Loucy (cell line): ENCODE results near the gene WDR7.

Source experiments
- H2AFZ ChIP-seq: fragments of 200-600 bp; sonication (generic); 2 replicates; pipeline ENCODE4 v1.6.0; 2016; ENCODE audit warnings: antibody characterized with exemption, mild to moderate bottlenecking, low read length, moderate library complexity
- H3F3A ChIP-seq: fragments of 200-600 bp; 2 replicates; pipeline ENCODE4 v1.6.0; 2016; ENCODE audit warnings: antibody characterized with exemption, low read depth, mild to moderate bottlenecking
- H3K27me3 ChIP-seq: fragments of 200-600 bp; sonication (generic); 2 replicates; pipeline ENCODE4 v1.6.1; 2014; ENCODE audit warnings: low read length, mild to moderate bottlenecking; ENCODE audit not compliant: insufficient read depth, poor library complexity, severe bottlenecking
- H3K36me3 ChIP-seq: fragments of 200-600 bp; sonication (generic); 2 replicates; pipeline ENCODE4 v1.6.1; 2016; ENCODE audit warnings: low read length; ENCODE audit not compliant: insufficient read depth
- H3K4me1 ChIP-seq: fragments of 200-600 bp; sonication (generic); 2 replicates; pipeline ENCODE4 v1.5.1; 2014; ENCODE audit warnings: low read length, mild to moderate bottlenecking; ENCODE audit not compliant: insufficient read depth, poor library complexity, severe bottlenecking
- H3K4me2 ChIP-seq: fragments of 200-600 bp; sonication (generic); 2 replicates; pipeline ENCODE4 v1.6.0; 2014; ENCODE audit warnings: antibody characterized with exemption, low read length, low read depth, mild to moderate bottlenecking; ENCODE audit not compliant: poor library complexity, severe bottlenecking
- H3K4me3 ChIP-seq: fragments of 200-600 bp; sonication (generic); 2 replicates; pipeline ENCODE4 v1.5.1; 2014; ENCODE audit warnings: low read length, mild to moderate bottlenecking, mixed read lengths; ENCODE audit not compliant: poor library complexity, severe bottlenecking
- H3K79me2 ChIP-seq: fragments of 200-600 bp; sonication (generic); 2 replicates; pipeline ENCODE4 v1.6.1; 2014; ENCODE audit warnings: low read length; ENCODE audit not compliant: insufficient read depth
- H3K9ac ChIP-seq: fragments of 200-600 bp; sonication (generic); 2 replicates; pipeline ENCODE4 v1.6.0; 2014; ENCODE audit warnings: mild to moderate bottlenecking, low read depth, low read length, moderate library complexity; ENCODE audit not compliant: poor library complexity, severe bottlenecking
- H3K9me2 ChIP-seq: fragments of 200-600 bp; sonication (generic); replicated peaks from 2 replicates; pipeline ENCODE4 v1.6.1; 2016; ENCODE audit warnings: low read depth, low read length, mixed read lengths
- H3K9me3 ChIP-seq: fragments of 200-600 bp; sonication (generic); 2 replicates; pipeline ENCODE4 v1.6.1; 2014; ENCODE audit warnings: mild to moderate bottlenecking, antibody characterized with exemption, low read length, low read depth; ENCODE audit not compliant: insufficient read depth
- H4K20me1 ChIP-seq: fragments of 200-600 bp; sonication (generic); 2 replicates; pipeline ENCODE4 v1.6.0; 2014; ENCODE audit warnings: antibody characterized with exemption, low read length, mild to moderate bottlenecking; ENCODE audit not compliant: insufficient read depth, poor library complexity, severe bottlenecking
- EZH2phosphoT487 ChIP-seq: fragments of 200-600 bp; IDR thresholded peaks from 2 replicates; pipeline ENCODE4 v1.6.1; 2018; ENCODE audit warnings: antibody characterized with exemption, mild to moderate bottlenecking, moderate library complexity, borderline replicate concordance
- TF ChIP-seq, protein P1 (sequence below): fragments of 200-600 bp; sonication (generic); conservative IDR thresholded peaks from 2 replicates; pipeline ENCODE4 v1.5.1; 2014; ENCODE audit warnings: mild to moderate bottlenecking, antibody characterized with exemption, low read length

The WDR7 gene

DNA sequence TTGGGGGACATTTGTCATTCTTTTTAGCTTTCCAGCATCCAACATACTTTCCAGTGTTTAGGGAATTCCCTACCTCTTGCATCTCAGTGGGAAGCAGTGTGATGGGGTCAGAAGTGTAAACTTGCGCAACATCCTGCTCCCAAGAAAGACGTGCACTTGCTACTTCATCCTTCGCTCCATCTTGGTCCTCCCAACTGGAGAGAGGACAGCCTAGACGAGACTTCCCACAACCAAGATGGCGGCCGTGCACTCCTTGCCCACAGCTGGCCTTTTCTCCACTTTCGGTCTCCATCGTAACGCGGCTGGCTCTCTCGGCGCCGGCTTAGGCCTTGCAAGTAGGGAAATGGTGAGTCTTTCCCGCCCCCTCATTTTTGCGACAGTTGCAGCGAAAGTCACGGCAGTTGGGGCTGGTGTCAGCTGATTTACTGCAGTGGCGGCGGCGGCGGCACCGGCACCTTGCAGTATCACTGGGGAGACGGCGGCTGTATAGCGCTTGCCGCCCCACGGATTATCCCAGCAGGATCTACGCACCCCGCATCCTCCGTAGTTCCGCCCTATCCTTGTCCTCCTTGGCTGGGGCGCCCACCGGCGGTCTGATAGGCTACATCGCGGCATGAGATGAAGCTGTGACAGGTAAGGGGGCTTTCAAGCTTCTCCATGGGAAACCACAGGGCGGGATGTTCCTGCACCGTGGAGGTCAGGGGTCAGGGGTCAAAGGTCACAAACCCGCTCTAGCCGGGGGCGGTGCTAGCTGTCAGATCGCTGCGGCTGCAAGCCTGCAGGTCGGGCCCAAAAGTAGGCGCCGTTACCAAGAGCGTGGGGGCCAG, at the start of gene WDR7:
WDR7 (plus strand) TSS at position 416 of the 827 bp plus-strand sequence. CDS start 21,157 bp downstream, outside the sequence.
- H3K79me2 ChIP-seq: peaks cover 26% of the 10 kb centered on the region
- peak within 1 kb of the TSS; percentile 95 for H2AFZ ChIP-seq
- no peaks in the 10 kb centered on the region for H3K9me2 ChIP-seq
- H3K9ac ChIP-seq: peak within 1 kb of the TSS; percentile 85
- peaks cover 56% of the 10 kb centered on the region for H3K4me1 ChIP-seq
- peak within 1 kb of the TSS; percentile 78 for H3K4me3 ChIP-seq
- no peaks in the 10 kb centered on the region for H3K27me3 ChIP-seq
- H3K4me2 ChIP-seq: peak within 1 kb of the TSS; percentile 98
- no peaks in the 10 kb centered on the region for H3F3A ChIP-seq
- H4K20me1 ChIP-seq: peaks cover 3% of the 10 kb centered on the region
- TF ChIP-seq, protein P1, sequence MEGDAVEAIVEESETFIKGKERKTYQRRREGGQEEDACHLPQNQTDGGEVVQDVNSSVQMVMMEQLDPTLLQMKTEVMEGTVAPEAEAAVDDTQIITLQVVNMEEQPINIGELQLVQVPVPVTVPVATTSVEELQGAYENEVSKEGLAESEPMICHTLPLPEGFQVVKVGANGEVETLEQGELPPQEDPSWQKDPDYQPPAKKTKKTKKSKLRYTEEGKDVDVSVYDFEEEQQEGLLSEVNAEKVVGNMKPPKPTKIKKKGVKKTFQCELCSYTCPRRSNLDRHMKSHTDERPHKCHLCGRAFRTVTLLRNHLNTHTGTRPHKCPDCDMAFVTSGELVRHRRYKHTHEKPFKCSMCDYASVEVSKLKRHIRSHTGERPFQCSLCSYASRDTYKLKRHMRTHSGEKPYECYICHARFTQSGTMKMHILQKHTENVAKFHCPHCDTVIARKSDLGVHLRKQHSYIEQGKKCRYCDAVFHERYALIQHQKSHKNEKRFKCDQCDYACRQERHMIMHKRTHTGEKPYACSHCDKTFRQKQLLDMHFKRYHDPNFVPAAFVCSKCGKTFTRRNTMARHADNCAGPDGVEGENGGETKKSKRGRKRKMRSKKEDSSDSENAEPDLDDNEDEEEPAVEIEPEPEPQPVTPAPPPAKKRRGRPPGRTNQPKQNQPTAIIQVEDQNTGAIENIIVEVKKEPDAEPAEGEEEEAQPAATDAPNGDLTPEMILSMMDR: no peak
- no peak for TF ChIP-seq EZH2phosphoT487
- H3K36me3 ChIP-seq: no peaks in the 10 kb centered on the region
- no peaks in the 10 kb centered on the region for H3K9me3 ChIP-seq

DNA sequence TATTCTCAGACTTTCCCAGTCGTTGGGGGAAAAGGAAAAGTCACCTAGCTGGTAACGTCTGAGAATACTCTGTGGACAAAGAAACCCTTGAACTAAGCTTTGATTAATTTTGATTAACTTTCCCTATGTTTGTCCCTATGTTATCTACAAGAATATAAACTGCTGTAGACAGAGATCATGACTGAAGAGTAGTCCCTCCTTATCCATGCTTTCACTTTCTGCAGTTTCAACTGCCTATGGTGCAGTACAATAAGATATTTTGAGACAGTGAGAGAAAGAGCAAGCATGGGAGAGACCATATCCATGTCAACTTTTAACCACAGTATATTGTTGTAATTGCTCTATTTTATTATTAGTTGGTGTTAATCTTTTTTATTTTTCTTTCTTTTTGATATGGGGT, 44.5 kb upstream of the WDR7 start:
- H4K20me1 ChIP-seq: no peaks in the 10 kb centered on the region
- no peak overlapping the region for H3K9ac ChIP-seq
- no peaks in the 10 kb centered on the region for H3F3A ChIP-seq
- no peaks in the 10 kb centered on the region for H3K4me1 ChIP-seq
- no peaks in the 10 kb centered on the region for H3K9me3 ChIP-seq
- no peak overlapping the region for H2AFZ ChIP-seq
- H3K79me2 ChIP-seq: no peaks in the 10 kb centered on the region; the same call in 1 of the 2 replicates
- H3K4me3 ChIP-seq: no peak overlapping the region
- H3K4me2 ChIP-seq: no peak overlapping the region
- no peaks in the 10 kb centered on the region for H3K9me2 ChIP-seq
- H3K36me3 ChIP-seq: peaks cover 85% of the 10 kb centered on the region
- TF ChIP-seq, protein P1: no peak
- TF ChIP-seq EZH2phosphoT487: no peak
- H3K27me3 ChIP-seq: no peaks in the 10 kb centered on the region

DNA sequence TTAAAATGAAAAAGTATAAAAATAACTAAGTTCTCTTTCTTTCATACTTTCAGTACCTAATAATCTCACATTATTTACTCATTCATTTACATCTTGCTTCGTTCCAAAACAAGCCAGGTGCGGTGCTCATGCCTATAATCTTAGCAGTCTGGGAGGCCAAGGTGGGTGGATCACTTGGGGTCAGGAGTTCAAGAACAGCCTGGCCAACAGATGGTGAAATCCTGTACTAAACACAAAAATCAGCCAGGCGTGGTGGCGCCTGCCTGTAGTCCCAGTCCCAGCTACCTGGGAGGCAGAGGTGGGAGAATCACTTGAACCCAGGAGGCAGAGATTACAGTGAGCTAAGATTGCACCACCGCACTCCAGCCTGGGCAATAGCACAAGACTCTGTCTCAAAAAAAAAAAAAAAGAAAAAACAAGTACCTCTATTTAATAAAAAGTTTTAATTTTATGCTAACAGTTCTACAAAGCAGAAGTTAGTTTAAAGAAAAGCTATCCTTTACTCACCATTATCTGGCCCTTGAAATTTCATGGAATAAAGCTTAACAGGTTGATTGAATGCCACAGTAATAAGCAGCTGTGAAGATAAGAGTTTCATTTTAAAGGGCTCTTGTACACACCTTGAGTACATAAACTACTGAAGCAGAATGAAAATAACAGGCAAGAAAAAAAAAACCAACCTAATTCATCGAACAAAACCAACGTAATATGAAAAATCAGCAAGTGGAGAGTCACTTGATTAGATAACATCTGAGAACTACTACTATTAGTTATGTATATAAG, 35.2 kb upstream of the WDR7 start:
- Histone ChIP-seq H3K9me2 (no peaks in the 10 kb centered on the region), H3K36me3 (peaks cover 90% of the 10 kb centered on the region), H3K9me3 (no peaks in the 10 kb centered on the region), H3K9ac (no peak overlapping the region), H4K20me1 (no peaks in the 10 kb centered on the region), H3F3A (no peaks in the 10 kb centered on the region), H3K4me3 (no peak overlapping the region), H3K79me2 (no peaks in the 10 kb centered on the region), H3K4me1 (no peaks in the 10 kb centered on the region), H2AFZ (no peak overlapping the region), H3K27me3 (no peaks in the 10 kb centered on the region), H3K4me2 (no peak overlapping the region)
- TF ChIP-seq, protein P1: no peak
- TF ChIP-seq EZH2phosphoT487: no peak
